ENCODE measurements around the gene ARID1B. TPM values are rescaled to one million over a fixed set of nuclear protein-coding genes. Genes with fewer than 3 reads are reported as not detected.

The ARID1B gene
- total and polyA plus RNA-seq, 2 of the 13 experiments (the other 11 are each of a cell fraction or from before 2014, with no cell fraction given): 20.1 to 32.6 TPM

DNA sequence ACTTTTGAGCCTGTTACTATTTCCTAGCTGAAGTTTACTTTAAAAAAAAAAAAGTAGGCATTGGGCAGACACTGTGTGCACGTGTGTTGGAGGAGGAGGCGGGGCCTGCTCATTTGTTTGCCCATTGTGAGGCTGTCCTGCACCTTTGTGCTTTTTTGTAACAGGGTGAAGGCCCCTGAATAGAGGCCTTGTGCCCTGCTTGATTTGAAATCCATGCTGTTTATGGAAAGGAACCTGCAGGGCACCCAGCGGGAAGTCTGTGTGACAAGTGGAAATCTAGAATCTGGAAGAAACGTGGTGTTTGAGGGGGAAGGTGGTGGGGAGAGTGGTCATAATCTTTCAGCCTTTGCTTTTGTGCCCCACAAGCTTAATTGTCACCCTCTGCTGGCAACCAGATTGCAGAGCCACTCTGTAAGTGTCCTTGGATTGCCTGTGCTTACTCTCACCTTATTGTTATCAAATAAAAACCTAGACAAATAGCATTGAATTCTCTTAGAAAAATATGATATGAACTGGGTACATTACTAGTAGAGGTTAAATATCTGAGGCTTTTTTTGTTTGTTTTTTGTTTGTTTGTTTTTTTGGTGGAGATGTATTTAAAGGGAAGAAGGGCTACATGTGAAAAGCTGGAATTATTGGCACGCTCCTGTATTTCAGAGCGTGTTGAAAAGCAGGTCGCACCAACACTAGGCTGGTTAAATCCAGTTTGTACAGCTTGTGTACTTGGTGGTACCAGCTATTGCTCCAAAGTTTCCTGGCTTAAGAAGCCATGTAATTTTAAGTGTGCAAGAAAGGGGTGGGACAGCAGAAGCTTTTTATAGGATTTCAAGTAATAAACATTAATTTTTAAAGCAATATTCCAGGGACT, 156.3 kb downstream of the ARID1B start:
- intact Hi-C loops (cut with micrococcal nuclease; ENCODE audit: unreplicated experiment) (loop anchor here (1.0 to 10.0 kb wide), 3 partner anchors 89 to 369 kb away; no protein-coding TSS in a partner anchor), in situ Hi-C loops (cut with HindIII; ENCODE audit: extremely low pct_ligation_motif_present, low pct_unique_long_range_greater_than_20kb) (no loop called here)
- FAIRE-seq: peak; percentile 92
- 27% methylated on average over 7 of the region's 7 CpGs for WGBS (ENCODE audit: low lambda C conversion rate)
- peak; percentile 93 for DNase-seq (ENCODE audit: low spot score)
- no TSS peak for BruUV-seq (replicated peaks)
- peak; percentile 99 for ATAC-seq
- H3K36me3 ChIP-seq (replicated peaks in 1 of 2; ENCODE audit: control insufficient read depth in 1 of 2, insufficient read depth in 2 of 2, low read length in 2 of 2): peaks cover 2 to 13% of the 10 kb centered on the region in 2 experiments; a peak in 3 of 5 replicates
- H3K27me3 ChIP-seq (ENCODE audit: control insufficient read depth in 1 of 2, insufficient read depth in 2 of 2, low read length in 2 of 2): no peaks in the 10 kb centered on the region
- peaks cover 39% of the 10 kb centered on the region for H3K79me2 ChIP-seq (ENCODE audit: insufficient read depth, low read length)
- no peaks in the 10 kb centered on the region for H3K9me3 ChIP-seq (ENCODE audit: low read length)
- H3K9ac ChIP-seq (ENCODE audit: insufficient read depth, low read depth, low read length): peak overlapping the region; percentile 53
- peaks cover 38% of the 10 kb centered on the region for H3K4me1 ChIP-seq (ENCODE audit: insufficient read depth, low read length)
- no peak overlapping the region for H2AFZ ChIP-seq (ENCODE audit: low read length)
- ChIA-PET POLR2A (interaction anchor here (0.7 to 1.9 kb wide), 3 partner anchors 10 to 155 kb away, joined by 4 to 10 read pairs (median 4); no protein-coding TSS in a partner anchor), CTCF (ENCODE audit: low intra/inter-chr PET ratio, low total read pairs) (no interaction called here)
- H3K4me3 ChIP-seq (replicated peaks in 1 of 3; ENCODE audit: insufficient read depth in 1 of 3, low read depth in 2 of 3, low read length in 3 of 3): peak overlapping the region in 2 of 3 experiments; percentile 30 to 31; a peak in 2 of 6 replicates
- no peaks in the 10 kb centered on the region for H4K20me1 ChIP-seq (ENCODE audit: insufficient read depth, low read length)
- peak overlapping the region; percentile 79 for H3K4me2 ChIP-seq (ENCODE audit: low read depth, low read length)
- H3K27ac ChIP-seq (ENCODE audit: extremely low read length, insufficient read depth, low read length): peak overlapping the region; percentile 81
- TF ChIP-seq CAMTA2 (CRISPR knock-in tag; IDR thresholded peaks at IDR 0.05; ENCODE audit: borderline replicate concordance) (no peak), ZIK1 (CRISPR knock-in tag; IDR thresholded peaks at IDR 0.05; ENCODE audit: borderline replicate concordance, low read depth) (no peak), ZNF7 (CRISPR knock-in tag; IDR thresholded peaks at IDR 0.05) (no peak), ZBED4 (CRISPR knock-in tag; IDR thresholded peaks at IDR 0.05; ENCODE audit: borderline replicate concordance) (no peak), ZNF615 (CRISPR knock-in tag; IDR thresholded peaks at IDR 0.05; ENCODE audit: borderline replicate concordance) (no peak), PTBP1 (IDR thresholded peaks at IDR 0.05; ENCODE audit: low read depth, low read length, poor library complexity, severe bottlenecking) (no peak), KLF13 (CRISPR knock-in tag; IDR thresholded peaks at IDR 0.05) (no peak), AKAP8 (CRISPR knock-in tag; IDR thresholded peaks at IDR 0.05) (no peak), NCOA2 (CRISPR knock-in tag; IDR thresholded peaks at IDR 0.05) (peak; percentile 65; the same call in 1 of the 2 replicates), PITX1 (CRISPR knock-in tag; IDR thresholded peaks at IDR 0.05) (peak; percentile 61; the same call in 1 of the 2 replicates), MIER3 (CRISPR knock-in tag; IDR thresholded peaks at IDR 0.05; ENCODE audit: borderline replicate concordance) (peak; percentile 42; the same call in 1 of the 2 replicates), SAFB2 (CRISPR knock-in tag; IDR thresholded peaks at IDR 0.05; ENCODE audit: borderline replicate concordance, low read depth) (no peak; the same call in 1 of the 2 replicates), KAT8 (CRISPR knock-in tag; IDR thresholded peaks at IDR 0.05) (peak; percentile 51; the same call in 1 of the 2 replicates)
- TF ChIP-seq, protein P1, sequence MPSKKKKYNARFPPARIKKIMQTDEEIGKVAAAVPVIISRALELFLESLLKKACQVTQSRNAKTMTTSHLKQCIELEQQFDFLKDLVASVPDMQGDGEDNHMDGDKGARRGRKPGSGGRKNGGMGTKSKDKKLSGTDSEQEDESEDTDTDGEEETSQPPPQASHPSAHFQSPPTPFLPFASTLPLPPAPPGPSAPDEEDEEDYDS (CRISPR knock-in tag; IDR thresholded peaks at IDR 0.05): no peak
- TF ChIP-seq, protein P2, sequence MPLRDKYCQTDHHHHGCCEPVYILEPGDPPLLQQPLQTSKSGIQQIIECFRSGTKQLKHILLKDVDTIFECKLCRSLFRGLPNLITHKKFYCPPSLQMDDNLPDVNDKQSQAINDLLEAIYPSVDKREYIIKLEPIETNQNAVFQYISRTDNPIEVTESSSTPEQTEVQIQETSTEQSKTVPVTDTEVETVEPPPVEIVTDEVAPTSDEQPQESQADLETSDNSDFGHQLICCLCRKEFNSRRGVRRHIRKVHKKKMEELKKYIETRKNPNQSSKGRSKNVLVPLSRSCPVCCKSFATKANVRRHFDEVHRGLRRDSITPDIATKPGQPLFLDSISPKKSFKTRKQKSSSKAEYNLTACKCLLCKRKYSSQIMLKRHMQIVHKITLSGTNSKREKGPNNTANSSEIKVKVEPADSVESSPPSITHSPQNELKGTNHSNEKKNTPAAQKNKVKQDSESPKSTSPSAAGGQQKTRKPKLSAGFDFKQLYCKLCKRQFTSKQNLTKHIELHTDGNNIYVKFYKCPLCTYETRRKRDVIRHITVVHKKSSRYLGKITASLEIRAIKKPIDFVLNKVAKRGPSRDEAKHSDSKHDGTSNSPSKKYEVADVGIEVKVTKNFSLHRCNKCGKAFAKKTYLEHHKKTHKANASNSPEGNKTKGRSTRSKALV (CRISPR knock-in tag; IDR thresholded peaks at IDR 0.05): no peak
- TF ChIP-seq, protein P3, sequence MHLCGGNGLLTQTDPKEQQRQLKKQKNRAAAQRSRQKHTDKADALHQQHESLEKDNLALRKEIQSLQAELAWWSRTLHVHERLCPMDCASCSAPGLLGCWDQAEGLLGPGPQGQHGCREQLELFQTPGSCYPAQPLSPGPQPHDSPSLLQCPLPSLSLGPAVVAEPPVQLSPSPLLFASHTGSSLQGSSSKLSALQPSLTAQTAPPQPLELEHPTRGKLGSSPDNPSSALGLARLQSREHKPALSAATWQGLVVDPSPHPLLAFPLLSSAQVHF (CRISPR knock-in tag; IDR thresholded peaks at IDR 0.05): no peak
